HS-5 (cell line): ENCODE results near the gene SYNE2.

ENCODE experiments used
- DNase-seq: peaks from one replicate; pipeline ENCODE4 v3.0.0-alpha.2; 2012; ENCODE audit warnings: low read depth

The SYNE2 gene

GRCh38 chr14:63875311-63875710 is 22.5 kb downstream of the SYNE2 start:
- DNase-seq: no peak

GRCh38 chr14:63877550-63877939 is 24.7 kb downstream of the SYNE2 start:
- DNase-seq: no peak

GRCh38 chr14:63878052-63878451 is 25.2 kb downstream of the SYNE2 start:
- DNase-seq: no peak

GRCh38 chr14:63878792-63879191 is 26.0 kb downstream of the SYNE2 start:
- no peak for DNase-seq

- DNase-seq: no peak
These were observed 29.1 kb downstream of the SYNE2 start for GRCh38 chr14:63881926-63882325.

GRCh38 chr14:63887899-63888298 is 35.1 kb downstream of the SYNE2 start:
- DNase-seq: no peak

- DNase-seq: no peak
These were observed 37.7 kb downstream of the SYNE2 start for GRCh38 chr14:63890553-63890952.

- no peak for DNase-seq
These were observed 38.6 kb downstream of the SYNE2 start for GRCh38 chr14:63891148-63891975.

GRCh38 chr14:63892265-63892664 is 39.5 kb downstream of the SYNE2 start:
- no peak for DNase-seq

- no peak for DNase-seq
These were observed 41.1 kb downstream of the SYNE2 start for GRCh38 chr14:63893701-63894458.

GRCh38 chr14:63895510-63895909 is 42.7 kb downstream of the SYNE2 start:
- DNase-seq: no peak

- no peak for DNase-seq
These were observed 43.5 kb downstream of the SYNE2 start for GRCh38 chr14:63896278-63896720.

- no peak for DNase-seq
These were observed 44.9 kb downstream of the SYNE2 start for GRCh38 chr14:63897721-63898163.

- no peak for DNase-seq
These were observed 47.1 kb downstream of the SYNE2 start for GRCh38 chr14:63899953-63900352.

- peak; percentile 31 for DNase-seq
These were observed 48.8 kb downstream of the SYNE2 start for GRCh38 chr14:63901434-63902085.

- no peak for DNase-seq
These were observed 49.7 kb downstream of the SYNE2 start for GRCh38 chr14:63902375-63902976.

- DNase-seq: no peak
These were observed 51.9 kb downstream of the SYNE2 start for GRCh38 chr14:63904724-63905123.

GRCh38 chr14:63905370-63905769 is 52.6 kb downstream of the SYNE2 start:
- DNase-seq: no peak

GRCh38 chr14:63908667-63909264 is 56.0 kb downstream of the SYNE2 start:
- no peak for DNase-seq

GRCh38 chr14:63909984-63910383 is 57.2 kb downstream of the SYNE2 start:
- DNase-seq: peak; percentile 14

- DNase-seq: no peak
These were observed 58.0 kb downstream of the SYNE2 start for GRCh38 chr14:63910583-63911363.
